A549 treated with AZD2906 at 1 μM for 4 hours (cell line): ENCODE results near the gene LRP2. TPM values are rescaled to one million over a fixed set of nuclear protein-coding genes. Genes with fewer than 3 reads are reported as not detected.

Source experiments
- total RNA-seq: library from RNA; stranded (reverse); fragments of 200-300 nt; extraction: Qiagen RNA extraction; gene quantifications from 5 replicates; pipeline ENCODE4 v1.2.3, GENCODE V29; 2022

LRP2 gene
- 0.01 to 0.14 TPM (median 0.07 TPM) in 3 of 5 replicates, not detected in the others for total RNA-seq

GRCh38 chr2:169362118-169362893 lies at the start of gene LRP2:
LRP2 (minus strand) TSS chr2:169362534; CDS start chr2:169362399, 135 bp downstream.

Other genes starting within 250 kb of the LRP2 start
- gene BBS5, start 117.0 kb upstream of the LRP2 start, total RNA-seq = 5.2 to 5.4 TPM (median 5.4 TPM) in 5 replicates
- gene KLHL41, start 147.2 kb upstream of the LRP2 start, total RNA-seq = 0.14 to 0.24 TPM (median 0.19 TPM) in 5 replicates
- gene FASTKD1, start 211.3 kb upstream of the LRP2 start, total RNA-seq = 17.7 to 21.9 TPM (median 19.3 TPM) in 5 replicates
- gene PPIG, start 221.8 kb upstream of the LRP2 start, total RNA-seq = 29.7 to 50.7 TPM (median 32.2 TPM) in 5 replicates